SK-MEL-5 (cell line): ENCODE results near the gene CBLL2. TPM values are rescaled to one million over a fixed set of nuclear protein-coding genes. Genes with fewer than 3 reads are reported as not detected.

Experiments
- DNase-seq: peaks from one replicate; pipeline ENCODE4 v3.0.0-alpha.2; 2016; ENCODE audit warnings: low read depth, low spot score
- in situ Hi-C: cut with HindIII; loops from 2 replicates; pipeline ENCODE4 v1.10.0; 2016; ENCODE audit warnings: low sequenced_read_pairs, high pct_unique_total_duplicates, low pct_unique_long_range_greater_than_20kb
- total RNA-seq: library from RNA; depleted of rRNA; stranded (reverse); fragments of >200 nt; shearing (Covaris generic); gene quantifications from 2 replicates; pipeline ENCODE4 v1.2.3, GENCODE V29; 2014; rRNA removed

Gene CBLL2
- total RNA-seq, 1 experiment from 2014 or later, result not detected

GRCh38 chrX:22320236-22320873 lies 47.6 kb downstream of the CBLL2 start:
- in situ Hi-C loops, result no loop called here
- DNase-seq, result no peak

DNA sequence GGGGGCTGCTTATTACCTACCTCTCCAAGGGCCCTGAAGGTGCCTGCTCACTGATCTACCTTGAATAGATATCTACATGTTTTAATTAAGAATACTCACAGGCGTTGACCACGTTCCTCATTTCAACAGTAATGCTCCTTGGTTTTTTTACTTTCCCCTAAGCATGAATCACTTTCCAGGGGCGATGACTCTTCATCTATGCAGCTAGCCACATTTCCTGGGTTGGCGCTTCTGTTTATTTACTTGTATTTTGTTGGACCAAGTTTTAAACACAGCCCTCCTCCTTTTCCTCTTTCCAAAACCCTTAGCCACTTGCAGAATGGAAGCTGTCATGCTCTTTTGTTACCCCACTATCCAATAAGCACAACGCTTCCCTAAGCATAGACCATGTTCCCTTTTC lies 50.8 kb downstream of the CBLL2 start:
- DNase-seq, result no peak
- in situ Hi-C loops, result no loop called here

Other genes with a start within 250 kb of the CBLL2 start
- 0.16 and 0.32 TPM in 2 replicates for gene PHEX, start 240.6 kb upstream of the CBLL2 start, total RNA-seq